Nephron (organoid): ENCODE measurements around the gene RAPGEF1.
A peak's percentile ranks its signal among the peaks of the same experiment; 100 is the strongest.
"Not testable (repeated sequence)": the region's sequence is repeated elsewhere in the genome, so short reads cannot be mapped to it uniquely, and the experiment has no call there.

ENCODE experiments used
- H3K27ac Mint-ChIP-seq, 3 experiments: 2 replicates each; pipeline ENCODE4 v1.8.0; 2020; ENCODE audit warnings: mixed read lengths in 3 of 3, mild to moderate bottlenecking in 2 of 3, moderate library complexity in 1 of 3
- H3K27me3 Mint-ChIP-seq: 2 replicates; pipeline ENCODE4 v1.8.0; 2021; ENCODE audit warnings: low read depth, mild to moderate bottlenecking, moderate library complexity, mixed read lengths
- H3K36me3 Mint-ChIP-seq: 2 replicates; pipeline ENCODE4 v1.8.0; 2020; ENCODE audit warnings: low read depth, mixed read lengths
- H3K4me1 Mint-ChIP-seq: 2 replicates; pipeline ENCODE4 v1.8.0; 2020; ENCODE audit warnings: mixed read lengths
- H3K4me3 Mint-ChIP-seq, 3 experiments: 2 replicates each; pipeline ENCODE4 v1.8.0; 2020; ENCODE audit warnings: mild to moderate bottlenecking in 3 of 3, mixed read lengths in 3 of 3, moderate library complexity in 2 of 3
- H3K9me3 Mint-ChIP-seq: 2 replicates; pipeline ENCODE4 v1.8.0; 2020; ENCODE audit warnings: mixed read lengths
- CTCF ChIP-seq, 3 experiments: fragments of 200-600 bp; sonication (generic); IDR thresholded peaks; one replicate each; pipeline ENCODE4 v1.5.0; 2021; ENCODE audit warnings: antibody characterized with exemption in 3 of 3; ENCODE audit not compliant: unreplicated experiment in 3 of 3

Gene RAPGEF1

GRCh38 chr9:131755541-131756198 is 15.8 kb upstream of the RAPGEF1 start:
- Mint-ChIP-seq H3K4me1 (peaks cover 5% of the 10 kb centered on the region), H3K27me3 (peaks cover 41% of the 10 kb centered on the region), H3K4me3 (peak overlapping the region in 2 of 3 experiments; percentile 2 to 5), H3K9me3 (no peaks in the 10 kb centered on the region), H3K27ac (peak overlapping the region in 1 of 3 experiments; percentile 55), H3K36me3 (no peaks in the 10 kb centered on the region)
- TF ChIP-seq CTCF (IDR thresholded peaks at IDR 0.05; ENCODE audit: unreplicated experiment in 3 of 3): peak; percentile 68 to 78 (median 70)

- peaks cover 46% of the 10 kb centered on the region for H3K27me3 Mint-ChIP-seq
- H3K9me3 Mint-ChIP-seq: no peaks in the 10 kb centered on the region
- H3K4me3 Mint-ChIP-seq: no peak overlapping the region
- no peak overlapping the region for H3K27ac Mint-ChIP-seq
- no peaks in the 10 kb centered on the region for H3K36me3 Mint-ChIP-seq
- TF ChIP-seq CTCF (IDR thresholded peaks at IDR 0.05; ENCODE audit: unreplicated experiment in 3 of 3): no peak
- peaks cover 5% of the 10 kb centered on the region for H3K4me1 Mint-ChIP-seq
These were observed 15.0 kb upstream of the RAPGEF1 start for GRCh38 chr9:131754846-131755245.

- not testable (repeated sequence) for H3K4me3 Mint-ChIP-seq, H3K27ac Mint-ChIP-seq, H3K9me3 Mint-ChIP-seq
These were observed 13.9 kb upstream of the RAPGEF1 start for GRCh38 chr9:131753751-131754150.

GRCh38 chr9:131752231-131752884 is 12.5 kb upstream of the RAPGEF1 start:
- H3K27ac Mint-ChIP-seq: no peak overlapping the region
- peaks cover 30% of the 10 kb centered on the region for H3K27me3 Mint-ChIP-seq
- peaks cover 5% of the 10 kb centered on the region for H3K4me1 Mint-ChIP-seq
- H3K4me3 Mint-ChIP-seq: no peak overlapping the region
- H3K36me3 Mint-ChIP-seq: no peaks in the 10 kb centered on the region
- no peak for TF ChIP-seq CTCF (IDR thresholded peaks at IDR 0.05; ENCODE audit: unreplicated experiment in 3 of 3)
- H3K9me3 Mint-ChIP-seq: no peaks in the 10 kb centered on the region

More at GRCh38 chr9:131753751-131754150, 13.9 kb upstream of the RAPGEF1 start:
- not testable (repeated sequence) for H3K4me1 Mint-ChIP-seq, H3K36me3 Mint-ChIP-seq
- peaks cover 41% of the 10 kb centered on the region for H3K27me3 Mint-ChIP-seq

GRCh38 chr9:131748411-131748955 is 8.6 kb upstream of the RAPGEF1 start:
- peaks cover 13% of the 10 kb centered on the region for H3K27me3 Mint-ChIP-seq
- no peak overlapping the region for H3K4me3 Mint-ChIP-seq
- H3K36me3 Mint-ChIP-seq: no peaks in the 10 kb centered on the region
- H3K9me3 Mint-ChIP-seq: no peaks in the 10 kb centered on the region
- no peaks in the 10 kb centered on the region for H3K4me1 Mint-ChIP-seq
- no peak for TF ChIP-seq CTCF (IDR thresholded peaks at IDR 0.05; ENCODE audit: unreplicated experiment in 3 of 3)
- H3K27ac Mint-ChIP-seq: no peak overlapping the region

GRCh38 chr9:131747352-131747751 is 7.5 kb upstream of the RAPGEF1 start:
- peak; percentile 43 to 55 (median 48) for TF ChIP-seq CTCF (IDR thresholded peaks at IDR 0.05; ENCODE audit: unreplicated experiment in 3 of 3)
- Mint-ChIP-seq H3K4me3 (no peak overlapping the region), H3K27me3 (peaks cover 13% of the 10 kb centered on the region), H3K9me3 (no peaks in the 10 kb centered on the region), H3K36me3 (no peaks in the 10 kb centered on the region), H3K4me1 (no peaks in the 10 kb centered on the region), H3K27ac (no peak overlapping the region)
